Activated CD8-positive, alpha-beta memory T cell treated with anti-CD3 and anti-CD28 coated beads, Interleukin-2, amount 50 U/mL, for 24 hours (primary cell): Measurements from ENCODE around the gene FBRS.
"Not testable (repeated sequence)": the region's sequence is repeated elsewhere in the genome, so short reads cannot be mapped to it uniquely, and the experiment has no call there.

ENCODE experiments used
- DNase-seq: peaks from one replicate; pipeline ENCODE4 v3.0.0-alpha.2; 2020; ENCODE audit errors: extremely low read depth

Gene FBRS

GRCh38 chr16:30698139-30698815 is 40.0 kb downstream of the FBRS start:
- peak; percentile 98 for DNase-seq

GRCh38 chr16:30698816-30699614 is 40.8 kb downstream of the FBRS start, which contains the start of gene SRCAP:
Gene SRCAP (plus strand): TSS chr16:30699171. CDS start chr16:30700825, 1,654 bp downstream.
- DNase-seq = peak; percentile 70

- no peak for DNase-seq
These were observed 41.4 kb downstream of the FBRS start for GRCh38 chr16:30699615-30700099.

GRCh38 chr16:30700491-30700890 is 42.3 kb downstream of the FBRS start:
- DNase-seq = no peak

- DNase-seq = no peak
These were observed 42.7 kb downstream of the FBRS start for GRCh38 chr16:30700971-30701370.

GRCh38 chr16:30703071-30703470 is 44.8 kb downstream of the FBRS start:
- DNase-seq = not testable (repeated sequence)

GRCh38 chr16:30703971-30704370 is 45.7 kb downstream of the FBRS start:
- DNase-seq = no peak

GRCh38 chr16:30706046-30706445 is 47.8 kb downstream of the FBRS start:
- DNase-seq = no peak

- no peak for DNase-seq
These were observed 52.7 kb downstream of the FBRS start for GRCh38 chr16:30710971-30711370.

GRCh38 chr16:30711712-30712111 is 53.5 kb downstream of the FBRS start:
- DNase-seq = no peak

- peak; percentile 28 for DNase-seq
These were observed 57.7 kb downstream of the FBRS start for GRCh38 chr16:30715750-30716445.

GRCh38 chr16:30720086-30720485 is 61.9 kb downstream of the FBRS start:
- no peak for DNase-seq
